ENCODE measurements around the gene TPD52L1. TPM values are rescaled to one million over a fixed set of nuclear protein-coding genes. Genes with fewer than 3 reads are reported as not detected.

Gene TPD52L1
- total and polyA plus RNA-seq, 4 donors: 16.5 to 55.1 (median 22.4) TPM

DNA sequence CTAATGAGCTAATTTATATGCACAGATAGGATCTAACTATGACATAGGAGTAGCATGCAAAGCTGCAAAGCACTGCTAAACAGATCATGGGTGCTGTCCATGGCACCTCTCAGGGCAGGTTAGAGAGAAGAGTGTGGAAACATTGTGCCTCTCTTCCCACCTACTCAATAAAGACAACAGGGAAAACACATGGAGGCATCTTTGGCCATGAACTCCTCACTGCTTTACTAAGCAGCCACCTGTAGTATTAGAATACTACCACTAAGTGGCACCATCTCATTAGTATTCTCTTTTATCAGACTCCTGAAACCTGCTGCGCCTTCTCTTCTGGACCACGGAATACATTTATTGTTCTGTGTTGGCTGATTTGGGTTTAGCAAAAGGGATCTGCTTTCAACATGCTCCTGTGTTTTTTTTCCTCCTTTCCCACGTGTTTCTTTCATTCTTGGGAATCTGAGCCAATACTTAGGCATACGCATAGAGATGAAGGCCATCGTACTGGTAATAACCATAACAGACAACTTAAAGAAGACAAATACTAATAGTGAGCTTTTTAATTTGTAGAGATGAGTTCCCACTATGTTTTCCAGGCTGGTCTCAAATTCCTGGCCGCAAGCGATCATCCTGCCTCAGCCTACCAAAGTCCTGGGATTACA, 157.5 kb downstream of the TPD52L1 start:
- H3K4me3 ChIP-seq (ENCODE audit: low read depth, low read length): no peak overlapping the region
- H3K9me3 ChIP-seq (ENCODE audit: control insufficient read depth, insufficient read depth, low read length): no peaks in the 10 kb centered on the region
- DNase-seq (ENCODE audit: low read depth in 4 of 6, low spot score in 6 of 6): peak; percentile 52 to 95 (median 64)

DNA sequence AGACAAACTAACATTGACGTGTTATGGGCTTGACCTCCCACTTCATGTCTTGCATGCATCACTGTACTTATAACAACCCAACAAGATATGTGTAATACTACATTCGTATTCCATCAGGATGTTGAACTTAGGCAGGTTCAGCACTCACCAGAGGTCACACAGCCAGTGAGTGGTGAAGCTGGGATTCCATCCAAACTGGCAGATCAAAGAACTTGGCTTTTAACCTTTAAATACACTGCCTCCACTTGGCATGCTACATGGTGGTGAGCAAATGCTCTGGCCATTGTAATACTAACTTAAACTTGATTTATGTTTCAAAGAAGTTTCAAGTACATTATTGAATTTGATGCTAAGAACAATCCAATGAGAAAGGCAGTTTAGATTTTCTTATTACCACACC, 158.9 kb downstream of the TPD52L1 start:
- 83% methylated on average over 1 of the region's 2 CpGs for whole genome bisulfite sequencing (ENCODE audit: insufficient coverage)
- H3K4me1 ChIP-seq (ENCODE audit: control insufficient read depth, insufficient read depth, low read length): no peaks in the 10 kb centered on the region
- peak in 1 of 6 donors; percentile 23 for DNase-seq (ENCODE audit: low read depth in 4 of 6, low spot score in 6 of 6)
- H3K4me3 ChIP-seq (ENCODE audit: low read depth, low read length): no peak overlapping the region
- H3K27ac ChIP-seq (ENCODE audit: low read depth, low read length): no peak overlapping the region
- H3K27me3 ChIP-seq (ENCODE audit: control insufficient read depth, insufficient read depth, low read length): no peaks in the 10 kb centered on the region
- H3K36me3 ChIP-seq (ENCODE audit: control insufficient read depth, insufficient read depth, low read length): no peaks in the 10 kb centered on the region
- no peaks in the 10 kb centered on the region for H3K9me3 ChIP-seq (ENCODE audit: control insufficient read depth, insufficient read depth, low read length)

More for the DNA sequence above, 157.5 kb downstream of the TPD52L1 start:
- Histone ChIP-seq H3K27me3 (ENCODE audit: control insufficient read depth, insufficient read depth, low read length) (no peaks in the 10 kb centered on the region), H3K27ac (ENCODE audit: low read depth, low read length) (no peak overlapping the region), H3K4me1 (ENCODE audit: control insufficient read depth, insufficient read depth, low read length) (no peaks in the 10 kb centered on the region), H3K36me3 (ENCODE audit: control insufficient read depth, insufficient read depth, low read length) (no peaks in the 10 kb centered on the region)
- 80% methylated on average over 1 of the region's 7 CpGs for WGBS (ENCODE audit: insufficient coverage)

DNA sequence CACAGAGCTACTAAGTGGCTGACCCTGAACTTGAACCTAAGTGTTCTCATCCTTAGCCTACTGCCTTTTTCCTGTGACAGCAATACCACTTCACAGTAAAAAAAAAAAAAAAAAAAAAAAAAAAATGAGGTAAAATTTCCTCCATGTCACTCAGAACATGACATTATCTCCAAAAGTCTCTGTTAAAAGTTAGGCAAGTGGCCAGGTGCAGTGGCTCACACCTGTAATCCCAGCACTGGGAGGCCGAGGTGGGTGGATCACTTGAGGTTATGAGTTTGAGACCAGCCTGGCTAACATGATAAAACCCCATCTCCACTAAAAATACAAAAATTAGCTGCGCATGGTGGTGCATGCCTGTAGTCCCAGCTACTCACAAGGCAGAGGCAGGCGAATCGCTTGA, 159.4 kb downstream of the TPD52L1 start:
- 93% methylated on average over 3 of the region's 4 CpGs for WGBS (ENCODE audit: insufficient coverage)
- no peak for DNase-seq (ENCODE audit: low read depth in 4 of 6, low spot score in 6 of 6)
- Histone ChIP-seq H3K36me3 (ENCODE audit: control insufficient read depth, insufficient read depth, low read length) (no peaks in the 10 kb centered on the region), H3K27me3 (ENCODE audit: control insufficient read depth, insufficient read depth, low read length) (no peaks in the 10 kb centered on the region), H3K9me3 (ENCODE audit: control insufficient read depth, insufficient read depth, low read length) (no peaks in the 10 kb centered on the region), H3K27ac (ENCODE audit: low read depth, low read length) (no peak overlapping the region), H3K4me3 (ENCODE audit: low read depth, low read length) (no peak overlapping the region), H3K4me1 (ENCODE audit: control insufficient read depth, insufficient read depth, low read length) (no peaks in the 10 kb centered on the region)

Other genes with a start within 250 kb of the TPD52L1 start
- gene RNF217, start 191.3 kb upstream of the TPD52L1 start, total RNA-seq: 10 to 100 TPM; 22.4 to 23.9 TPM
- gene RNF217, start 191.3 kb upstream of the TPD52L1 start, polyA plus RNA-seq (ENCODE audit: insufficient read length in 2 of 2): 10 to 100 TPM in 1 of 2 donors, 1 to 10 TPM in 1; 8.1 to 10.7 TPM
- 100 to 1,000 TPM in 1 of 2 donors, 10 to 100 TPM in 1; 53.0 to 104 TPM for gene HDDC2, start 148.2 kb downstream of the TPD52L1 start, total RNA-seq
- 100 to 1,000 TPM; 131 to 135 TPM for gene HDDC2, start 148.2 kb downstream of the TPD52L1 start, polyA plus RNA-seq (ENCODE audit: insufficient read length in 2 of 2)

Measured in spinal cord (tissue), 10 donors.